Right hindlimb (tissue), 1 donor: ENCODE results near the gene RBKS.
"Not testable (repeated sequence)": the region's sequence is repeated elsewhere in the genome, so short reads cannot be mapped to it uniquely, and the experiment has no call there.

Experiments used
- DNase-seq: peaks from one replicate; pipeline ENCODE4 v3.0.0-alpha.2; 2018

The RBKS gene

DNA sequence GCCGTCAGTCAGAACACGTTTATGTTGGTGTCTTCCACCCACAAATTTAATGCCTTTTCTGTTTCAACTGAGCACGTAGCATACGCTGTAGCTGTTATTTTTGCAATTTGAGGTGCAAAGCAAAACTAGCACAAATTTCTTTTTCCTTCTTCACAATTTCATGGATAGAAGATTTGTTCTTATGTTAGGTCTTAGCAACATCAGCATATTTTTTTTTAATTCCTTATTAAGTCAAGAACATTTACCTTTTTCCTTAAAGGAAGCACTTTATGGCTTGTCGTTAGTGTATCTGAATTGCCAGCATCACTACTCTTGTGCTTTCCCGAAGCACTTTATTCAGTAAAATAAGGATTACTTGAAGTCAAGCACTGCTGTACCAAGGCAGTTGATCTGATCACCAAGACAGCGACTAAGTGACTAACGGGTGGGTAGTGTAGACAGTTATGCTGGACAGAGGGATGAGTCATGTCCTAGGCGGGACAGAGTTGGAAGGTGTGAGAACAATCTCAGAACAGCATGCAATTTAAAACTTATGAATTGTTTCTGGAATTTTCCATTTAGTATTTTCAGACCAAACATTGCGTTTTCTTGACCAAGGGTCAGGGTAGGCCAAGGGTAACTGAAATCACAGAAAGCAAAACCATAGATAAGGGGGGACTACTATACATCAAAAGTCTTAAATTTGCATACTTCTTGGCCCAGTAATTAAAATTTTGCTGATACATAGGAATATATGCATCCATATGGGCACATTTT lies 13.6 kb upstream of the RBKS start:
- no peak for DNase-seq

DNA sequence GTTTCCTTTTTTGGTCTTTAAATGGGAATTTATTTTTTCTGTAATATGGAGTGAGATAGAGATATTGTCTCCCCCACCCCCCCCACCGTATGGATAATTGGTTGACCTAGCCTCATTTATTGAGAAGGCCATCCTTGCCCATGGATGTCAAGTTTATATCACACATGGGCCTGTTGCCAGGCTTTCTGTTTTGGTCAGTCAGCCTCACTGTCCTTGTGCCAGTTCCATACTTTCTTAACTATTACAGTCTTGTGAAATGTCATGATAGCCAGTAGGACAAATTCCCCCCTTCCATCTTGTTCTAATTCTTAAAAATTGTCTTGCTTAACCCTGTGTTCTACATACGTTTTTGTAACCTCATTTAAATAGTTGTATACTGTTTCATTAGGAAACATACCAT lies 12.8 kb upstream of the RBKS start:
- DNase-seq: no peak

DNA sequence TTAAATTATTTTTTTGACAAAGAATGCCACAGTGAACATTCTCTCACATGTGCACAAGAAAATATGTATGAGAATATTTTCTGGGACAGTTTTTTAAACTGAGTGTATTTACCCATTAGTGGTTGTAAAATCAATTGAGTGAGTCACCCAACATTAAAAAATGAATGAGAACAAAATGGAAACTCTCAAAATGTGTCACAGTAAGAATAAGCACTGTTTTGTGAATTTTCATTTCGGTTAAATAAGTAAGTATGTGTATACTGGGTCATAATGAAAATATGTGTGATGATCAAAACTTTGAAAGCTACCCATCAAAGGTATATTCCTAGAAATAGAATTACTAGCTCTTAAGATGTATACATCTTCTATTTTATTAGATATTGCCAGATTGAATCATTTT lies 11.9 kb upstream of the RBKS start:
- no peak for DNase-seq

DNA sequence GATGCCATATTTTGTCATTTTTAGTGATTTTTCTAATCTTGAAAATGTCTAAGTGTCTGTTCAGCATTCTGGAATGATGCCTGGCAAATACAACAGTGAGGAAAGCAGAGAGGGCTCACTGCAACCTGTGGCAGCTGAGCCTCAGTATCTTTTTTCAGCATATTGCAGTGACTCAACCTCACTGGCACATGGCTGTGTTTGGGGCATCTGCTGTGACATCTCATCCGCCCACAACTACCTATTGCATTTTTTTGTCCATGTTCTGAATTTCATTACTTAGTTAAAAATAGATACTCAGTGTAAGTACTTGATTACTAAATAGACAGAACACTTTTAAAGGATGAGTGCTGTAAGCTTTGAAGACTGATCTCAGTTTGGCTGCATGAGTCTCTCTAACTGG lies 11.0 kb upstream of the RBKS start:
- DNase-seq: no peak

DNA sequence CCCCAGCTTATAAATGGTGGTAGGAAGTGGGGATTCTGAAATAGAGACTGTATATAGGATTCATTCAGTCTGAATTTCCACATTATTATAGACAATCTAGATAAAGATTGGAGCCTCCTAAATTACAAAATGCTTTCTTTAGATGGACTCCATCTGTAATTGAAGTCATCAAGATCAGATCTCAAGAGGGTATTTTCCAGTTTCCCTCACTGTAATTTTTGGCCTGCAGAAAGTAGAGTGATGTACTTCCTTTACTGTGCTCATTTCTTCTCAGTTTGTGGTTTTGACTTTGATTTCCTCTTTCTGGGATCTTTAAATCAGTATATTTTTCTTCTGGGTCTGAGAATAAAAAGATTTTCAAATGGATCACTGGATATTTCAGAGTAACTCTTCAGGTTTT lies 7.5 kb upstream of the RBKS start:
- DNase-seq: no peak

DNA sequence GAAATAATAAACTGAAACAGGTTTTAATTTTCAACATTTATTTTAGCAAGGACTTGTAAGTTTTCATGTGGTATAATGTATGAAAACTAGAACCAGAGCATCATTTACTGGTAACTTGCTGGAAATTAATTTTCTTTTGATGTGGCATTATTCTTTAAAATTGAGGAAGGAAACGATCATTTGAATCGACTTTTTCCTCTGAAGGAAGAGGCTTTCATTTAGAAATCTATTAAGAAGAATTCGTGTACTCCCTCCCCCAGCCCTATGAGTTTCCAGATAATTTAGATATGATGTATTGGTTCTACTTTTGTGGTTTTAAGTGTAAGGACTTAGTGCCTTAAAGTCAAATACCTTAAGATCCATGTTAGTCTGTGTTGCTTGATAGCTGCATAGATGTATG lies 2.8 kb upstream of the RBKS start:
- no peak for DNase-seq

DNA sequence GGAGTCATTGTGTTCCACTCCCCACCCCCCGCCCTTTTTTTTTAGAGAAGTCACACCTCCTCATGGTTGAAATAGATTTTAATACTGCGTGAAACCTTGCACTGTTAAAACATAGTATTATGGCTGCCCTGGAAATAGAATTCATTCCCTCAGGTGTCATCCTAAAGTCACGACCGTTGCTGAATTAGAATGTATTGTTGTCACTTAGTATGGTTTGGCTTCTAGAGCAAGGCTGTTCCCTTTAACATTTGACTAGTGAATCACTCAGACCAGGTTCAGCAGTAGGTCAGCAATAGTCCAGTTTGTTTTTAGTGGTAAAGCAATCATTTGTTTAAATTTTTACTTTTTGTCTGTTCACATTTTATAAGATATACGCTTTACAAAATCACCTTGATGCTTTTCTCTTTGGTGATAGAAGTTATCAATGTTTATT lies 1.5 kb upstream of the RBKS start:
- DNase-seq: no peak

DNA sequence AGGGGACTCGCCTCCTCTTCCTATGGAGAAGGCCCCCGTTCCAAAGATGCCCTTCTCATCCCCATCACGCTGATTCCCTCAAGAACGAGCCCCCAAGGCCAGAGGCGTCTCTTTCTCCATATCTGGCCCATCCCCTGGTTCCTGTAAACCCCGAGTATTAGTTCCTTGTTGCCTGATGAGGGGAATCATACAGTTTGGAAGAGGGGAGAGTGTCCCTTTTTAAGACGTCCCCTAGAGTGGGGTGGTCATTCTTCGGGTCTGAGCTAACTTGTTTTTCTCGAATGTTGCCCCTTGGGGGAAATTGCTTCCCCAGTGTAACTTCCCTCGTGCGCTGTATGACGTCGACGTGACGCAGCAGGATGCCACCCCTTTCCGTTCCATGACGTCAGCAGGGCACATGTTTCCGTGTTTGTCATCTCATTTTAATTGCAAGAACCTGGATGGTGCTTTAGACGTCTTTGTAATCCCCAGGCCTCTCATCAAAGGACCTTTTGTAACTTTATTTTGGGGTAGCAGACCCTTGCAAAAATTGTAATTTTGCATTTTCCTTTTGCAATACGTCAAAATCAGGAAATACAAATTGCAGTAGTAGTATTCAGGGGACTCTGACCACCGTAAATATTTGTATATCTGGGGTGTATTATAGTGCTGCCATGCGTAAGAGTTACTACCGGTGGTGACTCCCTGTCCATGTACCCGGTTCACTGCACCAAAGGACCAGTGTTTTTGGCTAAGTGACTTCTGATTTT lies 911 bp upstream of the RBKS start:
- DNase-seq: peak; percentile 71

DNA sequence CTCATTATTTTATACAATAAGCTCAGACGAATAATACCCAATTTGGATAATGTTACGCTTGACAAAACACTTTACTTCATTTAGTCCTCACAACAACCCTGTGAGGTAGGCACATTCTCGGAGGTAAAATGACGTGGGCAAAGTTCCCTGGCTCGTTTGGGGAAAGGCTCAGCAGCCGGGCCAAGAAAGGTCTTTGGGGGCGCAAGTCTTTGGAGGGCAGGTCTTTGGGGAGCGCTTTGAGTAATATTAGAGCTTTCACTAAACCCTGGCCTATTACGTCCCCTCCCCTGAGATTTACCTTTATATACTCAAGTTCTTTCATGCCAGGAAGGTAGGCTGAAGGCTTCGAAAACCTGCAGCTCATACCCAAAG lies 427 bp downstream of the RBKS start:
- DNase-seq: no peak

DNA sequence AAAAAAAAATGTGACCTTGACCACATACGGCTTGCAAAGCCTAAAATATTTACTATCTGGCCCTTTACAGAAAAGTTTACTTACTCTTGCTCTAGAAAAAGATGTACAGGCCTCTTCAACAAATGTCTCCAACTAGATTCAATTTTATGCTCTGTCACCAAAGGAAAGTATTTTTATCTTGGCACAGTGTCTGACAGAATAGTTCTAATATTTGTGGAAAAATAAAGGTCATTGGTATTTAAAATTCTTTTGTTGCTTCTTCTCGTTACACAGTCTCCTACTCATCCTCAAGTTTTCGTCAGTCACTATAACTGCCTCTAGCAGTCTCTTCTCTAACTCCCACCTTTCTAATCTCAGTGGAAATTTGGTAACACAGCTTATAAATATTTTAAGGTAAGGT lies 1.4 kb downstream of the RBKS start:
- no peak for DNase-seq

DNA sequence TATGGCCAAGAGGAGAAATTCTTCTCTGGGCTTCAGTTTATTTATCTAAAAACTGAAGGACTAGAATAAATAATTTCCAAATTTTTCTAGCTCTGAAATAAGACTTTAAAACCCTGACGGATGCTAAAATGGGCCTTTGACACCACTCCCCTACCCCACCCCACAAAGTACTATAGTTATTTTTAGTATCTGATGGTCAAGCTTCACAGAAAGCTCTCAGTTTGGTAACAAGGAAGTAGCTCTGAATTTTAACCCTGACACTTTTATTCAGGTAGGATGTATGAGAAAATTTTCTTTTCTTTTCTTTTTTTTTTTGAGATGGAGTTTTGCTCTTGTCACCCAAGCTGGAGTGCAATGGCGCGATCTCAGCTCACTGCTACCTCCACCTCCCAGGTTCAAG lies 2.4 kb downstream of the RBKS start:
- DNase-seq: no peak

DNA sequence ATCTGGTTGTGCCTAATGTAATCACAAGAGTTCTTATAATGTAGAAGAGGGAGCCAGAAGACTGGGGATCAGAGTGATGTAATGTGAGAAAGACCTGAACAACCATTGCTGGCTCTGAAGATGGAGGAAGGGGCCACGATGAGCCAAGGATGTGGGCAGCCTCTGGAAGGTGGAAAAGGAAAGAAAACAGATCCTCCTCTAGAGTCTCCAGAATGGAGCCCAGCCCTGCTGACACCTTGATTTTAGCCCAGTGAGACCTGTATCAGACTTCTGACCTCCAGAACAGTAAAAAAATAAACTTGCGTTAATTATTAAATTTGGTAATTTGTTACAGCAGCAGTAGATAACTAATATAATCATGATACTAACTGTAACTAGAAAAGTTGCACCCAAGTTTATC lies 3.1 kb downstream of the RBKS start:
- no peak for DNase-seq

DNA sequence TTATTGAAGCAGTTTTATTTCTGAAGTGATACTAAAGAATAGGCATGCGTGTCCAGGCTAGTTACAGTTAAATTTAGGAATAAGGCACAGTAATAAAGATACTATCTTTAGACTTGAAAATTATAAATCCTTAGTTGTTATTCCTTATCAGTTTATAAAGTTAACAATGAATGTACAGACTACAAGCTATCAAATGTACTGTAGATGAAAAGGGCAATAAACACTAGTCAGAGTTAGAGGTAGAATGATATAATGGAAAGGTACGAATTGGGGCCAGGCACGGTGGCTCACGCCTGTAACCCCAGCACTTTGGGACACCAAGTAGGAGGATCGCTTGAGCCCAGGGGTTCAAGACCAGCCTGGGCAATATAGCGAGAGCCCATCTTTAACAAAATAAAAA lies 3.9 kb downstream of the RBKS start:
- no peak for DNase-seq

DNA sequence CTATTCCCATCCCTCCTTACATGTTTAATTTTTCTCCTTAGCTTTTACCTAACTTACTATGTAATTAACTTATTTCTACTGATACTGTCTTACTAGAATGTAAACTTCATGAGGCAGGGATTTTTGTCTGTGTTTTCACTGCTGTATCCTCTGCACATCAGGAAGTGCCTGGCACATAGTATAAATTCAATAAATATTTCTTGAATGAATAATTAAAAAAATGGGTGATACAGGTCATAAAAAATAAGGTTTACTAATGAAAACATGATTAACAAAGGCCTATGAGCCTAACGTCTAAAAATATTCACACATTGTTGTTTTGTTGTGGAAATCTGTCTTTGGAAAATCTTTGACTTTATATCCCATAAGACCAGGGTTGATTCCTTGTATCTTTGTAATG lies 4.5 kb downstream of the RBKS start:
- no peak for DNase-seq

DNA sequence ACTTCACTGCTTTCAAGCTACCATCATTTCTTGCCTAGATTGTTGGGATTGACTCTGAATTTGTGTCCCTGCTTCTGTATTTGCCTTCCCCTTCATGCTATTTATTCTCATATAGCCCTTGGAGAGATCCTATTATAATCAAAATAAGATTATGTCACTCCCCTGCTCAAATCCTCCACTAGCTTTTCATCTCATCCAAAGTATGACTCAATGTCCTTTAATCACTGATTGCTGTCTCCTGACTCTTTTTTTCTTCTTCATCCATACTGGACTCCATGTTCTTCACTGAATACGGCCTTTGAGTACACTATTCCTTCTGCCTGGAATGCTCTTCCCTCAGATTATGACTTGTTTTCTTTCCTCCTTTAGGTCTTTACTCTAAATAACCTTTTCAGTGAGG lies 5.0 kb downstream of the RBKS start:
- no peak for DNase-seq

DNA sequence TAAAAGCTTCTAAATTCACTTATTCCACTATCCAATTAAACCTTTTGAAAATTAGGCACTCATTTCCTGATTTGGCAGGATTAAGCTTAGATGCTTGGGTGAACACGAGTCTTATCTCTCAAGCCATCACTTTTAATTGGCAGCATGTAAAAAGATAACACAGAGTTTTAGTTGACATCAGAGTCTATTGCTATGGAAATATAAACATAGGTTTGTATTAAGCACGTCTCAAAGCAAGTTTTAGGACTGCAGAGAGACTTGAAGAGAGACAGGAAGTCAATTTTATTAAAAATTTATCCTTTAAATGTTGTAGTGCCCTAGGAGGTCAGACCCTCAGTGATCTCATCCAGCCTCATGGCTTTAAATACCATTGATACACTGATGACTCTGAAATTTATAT lies 5.6 kb downstream of the RBKS start:
- DNase-seq: no peak

DNA sequence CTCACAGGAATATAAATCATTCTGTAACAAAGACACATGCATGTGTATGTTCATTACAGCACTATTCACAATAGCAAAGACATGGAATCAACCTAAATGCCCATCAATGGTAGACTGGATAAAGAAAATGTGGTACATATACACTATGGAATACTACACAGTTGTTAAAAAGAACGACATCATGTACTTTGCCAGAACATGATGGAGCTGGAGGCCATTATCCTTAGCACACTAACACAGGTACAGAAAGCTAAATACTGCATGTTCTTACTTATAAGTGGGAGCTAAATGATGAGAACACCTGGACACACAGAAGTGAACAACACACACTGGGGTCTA lies 7.6 kb downstream of the RBKS start:
- not testable (repeated sequence) for DNase-seq

DNA sequence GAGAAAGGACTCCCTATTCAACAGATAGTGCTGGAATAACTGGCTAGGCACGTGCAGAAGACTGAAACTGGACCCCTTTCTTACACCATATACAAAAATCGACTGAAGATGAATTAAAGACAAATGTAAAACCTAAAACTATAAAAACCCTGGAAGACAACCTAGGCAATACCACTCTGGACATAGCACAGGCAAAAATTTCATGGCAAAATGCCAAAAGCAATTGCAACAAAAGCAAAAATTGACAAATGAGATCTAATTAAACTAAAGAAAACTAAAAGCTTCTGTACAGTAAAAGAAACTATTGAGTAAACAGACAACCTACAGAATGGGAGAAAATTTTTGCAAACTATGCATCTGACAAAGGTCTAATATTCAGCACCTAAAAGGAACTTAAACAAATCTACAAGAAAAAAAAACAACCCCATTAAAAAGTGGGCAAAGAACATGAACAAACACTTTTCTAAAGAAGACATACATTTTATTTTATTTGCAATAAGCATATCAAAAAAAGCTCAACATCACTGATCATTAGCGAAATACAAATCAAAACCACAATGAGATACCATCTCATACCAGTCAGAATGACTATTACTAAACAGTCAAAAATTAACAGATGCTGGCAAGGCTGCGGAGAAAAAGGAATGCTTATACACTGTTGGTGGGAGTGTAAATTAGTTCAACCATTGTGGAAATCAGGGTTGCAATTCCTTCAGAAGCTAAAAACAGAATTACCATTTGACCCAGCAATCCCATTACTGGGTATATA lies 8.2 kb downstream of the RBKS start:
- DNase-seq: not testable (repeated sequence)

DNA sequence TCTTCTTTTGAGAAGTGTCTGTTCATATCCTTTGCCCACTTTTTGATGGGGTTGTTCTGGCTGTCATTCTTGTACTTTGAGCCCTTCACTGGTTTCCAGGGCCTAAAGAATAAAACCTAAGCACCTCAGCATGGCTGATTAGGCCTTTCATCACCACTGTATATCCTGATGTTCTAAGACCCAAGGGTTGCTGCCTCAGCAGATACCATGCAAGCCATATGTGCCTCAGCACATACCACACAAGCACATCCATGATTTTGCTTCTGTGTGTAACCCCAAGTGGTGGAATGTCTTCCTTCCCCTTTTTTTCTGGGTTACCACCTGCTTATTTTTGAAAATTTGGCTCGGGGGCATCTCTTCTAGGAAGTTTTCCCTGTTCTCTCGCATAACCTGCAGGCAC lies 11.4 kb downstream of the RBKS start:
- DNase-seq: no peak

DNA sequence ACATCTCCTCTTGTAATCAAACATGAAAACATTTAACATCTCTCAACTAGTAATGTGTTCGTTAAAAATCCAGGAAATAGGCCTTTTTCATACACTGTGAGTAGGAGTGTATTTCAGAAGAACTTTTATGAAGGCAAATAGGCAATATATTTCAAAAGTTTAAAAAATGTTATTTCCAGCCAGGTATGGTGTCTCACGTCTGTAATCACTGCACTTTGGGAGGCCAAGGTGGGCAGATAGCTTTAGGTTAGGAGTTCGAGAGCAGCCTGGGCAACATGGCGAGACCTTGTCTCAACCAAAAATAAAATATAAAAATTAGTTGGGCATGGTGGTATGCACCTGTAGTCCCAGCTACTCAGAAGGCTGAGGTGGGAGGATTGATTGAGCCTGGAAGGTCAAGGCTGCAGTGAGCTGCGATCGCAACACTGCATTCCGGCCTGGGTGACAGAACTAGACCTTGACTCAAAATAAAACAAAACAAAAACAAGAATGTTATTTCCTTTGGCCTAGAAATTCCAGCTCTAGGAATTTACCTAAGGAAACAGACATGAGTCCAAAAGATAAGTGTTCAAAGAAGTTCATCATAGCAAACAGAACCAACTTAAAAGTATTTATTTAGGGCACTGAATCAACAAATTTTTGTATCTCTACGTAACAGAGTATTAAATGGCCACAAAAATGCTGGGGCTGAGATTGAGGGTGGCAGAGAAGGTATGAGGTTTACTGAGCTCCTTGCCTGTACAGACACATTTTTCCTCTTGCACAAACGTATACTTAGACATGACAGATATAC lies 14.9 kb downstream of the RBKS start:
- no peak for DNase-seq

DNA sequence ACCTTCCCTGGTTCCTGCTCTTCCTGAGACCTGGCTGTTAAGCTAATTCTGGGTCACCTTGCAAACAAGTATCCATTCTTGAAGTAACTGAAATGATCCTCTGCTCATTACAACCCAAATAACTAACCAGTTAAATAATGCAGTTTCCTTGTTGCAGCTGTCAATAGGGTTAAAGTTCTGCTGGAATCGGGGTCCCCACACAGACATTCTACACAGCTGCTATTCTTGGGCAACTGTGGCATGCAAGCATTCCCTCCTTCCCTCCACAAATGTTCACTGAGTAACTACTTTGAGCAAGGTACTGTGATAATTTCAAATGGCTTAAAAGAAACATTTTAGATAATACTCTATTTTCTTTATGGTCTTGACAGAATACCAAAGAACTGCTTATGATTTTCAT lies 17.1 kb downstream of the RBKS start:
- DNase-seq: no peak

DNA sequence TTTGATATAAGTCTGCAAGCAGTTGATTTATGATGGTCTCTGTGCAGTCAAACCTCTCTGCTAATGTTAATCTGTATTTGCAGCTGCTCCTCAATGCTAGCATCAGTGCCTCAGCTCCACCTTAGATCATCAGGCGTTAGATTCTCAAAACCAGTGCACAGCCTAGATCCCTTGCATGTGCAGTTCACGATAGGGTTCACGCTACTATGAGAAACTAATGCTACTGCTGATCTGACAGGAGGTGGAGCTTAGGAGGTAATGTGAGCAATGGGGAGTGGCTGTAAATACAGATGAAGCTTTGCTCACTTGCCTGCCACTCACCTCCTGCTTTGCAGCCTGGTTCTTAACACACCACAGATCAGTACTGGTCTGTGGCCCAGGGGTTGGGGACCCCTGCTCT lies 18.4 kb downstream of the RBKS start:
- DNase-seq: no peak

DNA sequence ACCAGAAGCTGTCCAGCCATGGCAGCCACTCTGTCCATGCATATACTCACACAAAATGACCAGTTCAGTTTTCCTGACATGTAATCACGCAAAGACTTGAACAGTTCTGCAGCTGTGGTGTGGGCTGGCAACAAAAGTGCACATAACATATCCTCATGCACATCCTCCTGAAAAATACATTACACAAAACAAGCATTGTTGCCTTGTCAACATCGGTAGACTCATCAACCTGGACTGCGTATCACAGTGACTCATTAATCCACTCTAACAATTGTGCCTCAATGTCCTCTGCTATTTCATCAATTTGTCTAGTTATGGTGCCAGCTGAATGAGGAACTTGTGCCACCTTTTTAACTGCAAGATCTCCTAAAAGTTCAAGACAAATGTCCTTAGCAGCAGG lies 19.5 kb downstream of the RBKS start:
- no peak for DNase-seq
